Tibial nerve (tissue), 4 donors: ENCODE measurements around the gene ANO9.

Source experiments
- CTCF ChIP-seq, 5 experiments: fragments of 200-600 bp in 3 of 5; fragments of 450-650 bp in 2 of 5; sonication (generic) in 3 of 5; IDR thresholded peaks; one replicate each; pipeline ENCODE4 v1.5.1; 2016 to 2019; ENCODE audit warnings: antibody characterized with exemption in 5 of 5, mild to moderate bottlenecking in 3 of 5, moderate library complexity in 2 of 5
- EP300 ChIP-seq, 2 donors: sonication (generic); formaldehyde crosslinking; IDR thresholded peaks; one replicate each; pipeline ENCODE4 v1.6.1; 2017; ENCODE audit warnings: antibody characterized with exemption in 2 of 2, mild to moderate bottlenecking in 1 of 2
- POLR2A ChIP-seq, 2 donors: fragments of 450-650 bp; IDR thresholded peaks; one replicate each; pipeline ENCODE4 v1.6.1; 2017; ENCODE audit warnings: antibody characterized with exemption in 2 of 2, mild to moderate bottlenecking in 2 of 2, moderate library complexity in 2 of 2

- TF ChIP-seq POLR2A (IDR thresholded peaks at IDR 0.05): no peak
- TF ChIP-seq CTCF (IDR thresholded peaks at IDR 0.05): no peak
- TF ChIP-seq EP300 (IDR thresholded peaks at IDR 0.05): no peak
Observed at GRCh38 chr11:420054-420910, 21.5 kb downstream of the ANO9 start.
